Neural cell (in vitro differentiated cells): ENCODE results near the gene NPIPB2. TPM values are rescaled to one million over a fixed set of nuclear protein-coding genes. Genes with fewer than 3 reads are reported as not detected.

Source experiments
- H2AFZ ChIP-seq: fragments of 200-600, 300-800 bp; sonication (generic), shearing (Covaris generic); 2 replicates; pipeline ENCODE4 v1.6.0; 2014; ENCODE audit warnings: low read depth, mild to moderate bottlenecking, antibody characterized with exemption, low read length, moderate library complexity
- H3F3A ChIP-seq: fragments of 200-600 bp; shearing (Covaris generic); 2 replicates; pipeline ENCODE4 v1.6.1; 2016; ENCODE audit warnings: mild to moderate bottlenecking, moderate library complexity, mixed read lengths, antibody characterized with exemption, low read length; ENCODE audit not compliant: insufficient read depth, poor library complexity, severe bottlenecking
- H3K27ac ChIP-seq: fragments of 200-600, 300-800 bp; sonication (generic), shearing (Covaris generic); 2 replicates; pipeline ENCODE4 v1.5.1; 2014; ENCODE audit warnings: mild to moderate bottlenecking, low read length, moderate library complexity
- H3K27me3 ChIP-seq: fragments of 300-800, 200-600 bp; sonication (generic), shearing (Covaris generic); 2 replicates; pipeline ENCODE4 v1.6.0; 2014; ENCODE audit warnings: mild to moderate bottlenecking, low read depth, low read length, moderate library complexity; ENCODE audit not compliant: insufficient read depth
- H3K36me3 ChIP-seq: fragments of 300-800, 200-600 bp; sonication (generic), shearing (Covaris generic); 2 replicates; pipeline ENCODE4 v1.5.1; 2014; ENCODE audit warnings: mild to moderate bottlenecking, antibody characterized with exemption, low read length, moderate library complexity; ENCODE audit not compliant: insufficient read depth
- H3K4me2 ChIP-seq: fragments of 300-800, 200-600 bp; sonication (generic), shearing (Covaris generic); 2 replicates; pipeline ENCODE4 v1.6.0; 2014; ENCODE audit warnings: mild to moderate bottlenecking, low read length
- H3K4me3 ChIP-seq: fragments of 300-800, 200-600 bp; sonication (generic), shearing (Covaris generic); 2 replicates; pipeline ENCODE4 v1.5.1; 2014; ENCODE audit warnings: mild to moderate bottlenecking, low read length, moderate library complexity
- H3K79me2 ChIP-seq: fragments of 200-600 bp; shearing (Covaris generic); replicated peaks from 2 replicates; pipeline ENCODE4 v1.6.0; 2014; ENCODE audit warnings: mild to moderate bottlenecking, low read length, moderate library complexity; ENCODE audit not compliant: insufficient read depth
- H3K9ac ChIP-seq: fragments of 300-800, 200-600 bp; sonication (generic), shearing (Covaris generic); 2 replicates; pipeline ENCODE4 v1.6.1; 2016; ENCODE audit warnings: mild to moderate bottlenecking, low read length, mixed read lengths
- H3K9me2 ChIP-seq: fragments of 200-600 bp; shearing (Covaris generic); 2 replicates; pipeline ENCODE4 v1.6.1; 2016; ENCODE audit warnings: mild to moderate bottlenecking, low read length, mixed read lengths; ENCODE audit not compliant: insufficient read depth
- H3K9me3 ChIP-seq: fragments of 200-600, 300-800 bp; sonication (generic), shearing (Covaris generic); 2 replicates; pipeline ENCODE4 v1.6.1; 2016; ENCODE audit warnings: mild to moderate bottlenecking, mixed run types, low read length, moderate library complexity, mixed read lengths
- H4K20me1 ChIP-seq: fragments of 200-600 bp; shearing (Covaris generic); 2 replicates; pipeline ENCODE4 v1.6.1; 2016; ENCODE audit warnings: mild to moderate bottlenecking, mixed run types; ENCODE audit not compliant: insufficient read depth
- CTCF ChIP-seq: fragments of 450-650 bp; IDR thresholded peaks from 2 replicates; pipeline ENCODE4 v1.5.1; 2014; ENCODE audit warnings: antibody characterized with exemption, mild to moderate bottlenecking, moderate library complexity; ENCODE audit not compliant: poor library complexity, severe bottlenecking
- EP300 ChIP-seq: fragments of 450-650 bp; conservative IDR thresholded peaks from 2 replicates; pipeline ENCODE4 v1.6.1; 2014; ENCODE audit warnings: antibody characterized with exemption, mild to moderate bottlenecking, moderate library complexity; ENCODE audit not compliant: poor library complexity, severe bottlenecking
- EZH2 ChIP-seq: fragments of 200-600, 300-800 bp; shearing (Covaris generic), sonication (generic); IDR thresholded peaks from 2 replicates; pipeline ENCODE4 v1.6.1; 2014; ENCODE audit warnings: antibody characterized with exemption, low read length, borderline replicate concordance, mild to moderate bottlenecking; ENCODE audit not compliant: insufficient read depth, poor library complexity, severe bottlenecking
- MXI1 ChIP-seq: fragments of 450-650 bp; conservative IDR thresholded peaks from 2 replicates; pipeline ENCODE4 v1.6.1; 2014; ENCODE audit warnings: antibody characterized with exemption, mild to moderate bottlenecking; ENCODE audit not compliant: poor library complexity, severe bottlenecking
- POLR2AphosphoS5 ChIP-seq: IDR thresholded peaks from 2 replicates; pipeline ENCODE4 v1.6.1; 2012
- RAD21 ChIP-seq: fragments of 450-650 bp; conservative IDR thresholded peaks from 2 replicates; pipeline ENCODE4 v1.6.1; 2014; ENCODE audit warnings: antibody characterized with exemption, mild to moderate bottlenecking, moderate library complexity
- REST ChIP-seq: IDR thresholded peaks from 2 replicates; pipeline ENCODE4 v1.6.1; 2012; ENCODE audit warnings: borderline replicate concordance
- SMC3 ChIP-seq: fragments of 450-650 bp; conservative IDR thresholded peaks from 2 replicates; pipeline ENCODE4 v1.6.1; 2014; ENCODE audit warnings: antibody characterized with exemption, mild to moderate bottlenecking, moderate library complexity; ENCODE audit not compliant: poor library complexity
- TAF1 ChIP-seq: IDR thresholded peaks from 2 replicates; pipeline ENCODE4 v1.6.1; 2012; ENCODE audit warnings: low read depth
- polyA plus RNA-seq: library from polyadenylated mRNA; depleted of rRNA; stranded (reverse); fragments of >200 nt; gene quantifications from 2 replicates; pipeline ENCODE4 v1.2.3, GENCODE V29; 2014

NPIPB2 gene
- polyA plus RNA-seq, 1 donor from 2014 or later = 0.82 TPM

- Histone ChIP-seq H3K36me3 (no peaks in the 10 kb centered on the region), H3K9me3 (no peaks in the 10 kb centered on the region), H3K9ac (peak overlapping the region; percentile 79), H3K79me2 (peaks cover 42% of the 10 kb centered on the region), H2AFZ (no peak overlapping the region), H3K4me3 (peak overlapping the region; percentile 85), H3K9me2 (no peaks in the 10 kb centered on the region), H3K27me3 (no peaks in the 10 kb centered on the region), H3K27ac (peak overlapping the region; percentile 73), H3F3A (no peaks in the 10 kb centered on the region), H3K4me2 (no peak overlapping the region), H4K20me1 (no peaks in the 10 kb centered on the region)
- TF ChIP-seq EZH2 (no peak), REST (no peak), TAF1 (no peak), RAD21 (no peak), MXI1 (peak; percentile 65), CTCF (peak; percentile 43), EP300 (no peak), POLR2AphosphoS5 (no peak), SMC3 (no peak)
These were observed 26.7 kb downstream of the NPIPB2 start for GRCh38 chr16:11915114-11915643.

GRCh38 chr16:11914210-11915113, 27.4 kb downstream of the NPIPB2 start:
- Histone ChIP-seq H4K20me1 (no peaks in the 10 kb centered on the region), H3K79me2 (peaks cover 46% of the 10 kb centered on the region), H3K9me2 (no peaks in the 10 kb centered on the region), H3K27me3 (no peaks in the 10 kb centered on the region), H3K4me3 (peak overlapping the region; percentile 85), H2AFZ (no peak overlapping the region), H3K27ac (no peak overlapping the region), H3K4me2 (peak overlapping the region; percentile 94), H3F3A (no peaks in the 10 kb centered on the region), H3K9ac (peak overlapping the region; percentile 79), H3K36me3 (no peaks in the 10 kb centered on the region), H3K9me3 (no peaks in the 10 kb centered on the region)
- no peak for TF ChIP-seq MXI1
- TF ChIP-seq REST = no peak
- TF ChIP-seq EZH2 = no peak
- no peak for TF ChIP-seq EP300
- TF ChIP-seq SMC3 = no peak
- TF ChIP-seq POLR2AphosphoS5 = no peak
- TF ChIP-seq RAD21 = no peak
- no peak for TF ChIP-seq TAF1
- TF ChIP-seq CTCF = no peak
